Neuronal stem cell (in vitro differentiated cells): ENCODE measurements around the gene PILRB.
A peak's percentile ranks its signal among the peaks of the same experiment; 100 is the strongest.

Source experiments
- DNase-seq: peaks from one replicate; pipeline ENCODE4 v3.0.0-alpha.2; 2013; ENCODE audit warnings: low spot score
- H2AFZ ChIP-seq: one replicate; pipeline ENCODE4 v1.6.1; 2013; ENCODE audit warnings: mild to moderate bottlenecking, low read length, inconsistent platforms
- H2AK5ac ChIP-seq: 2 replicates; pipeline ENCODE4 v1.6.1; 2013; ENCODE audit warnings: low read depth, mild to moderate bottlenecking, inconsistent platforms, low read length, moderate library complexity, mixed read lengths
- H2BK120ac ChIP-seq: 2 replicates; pipeline ENCODE4 v1.6.1; 2013; ENCODE audit warnings: low read depth, mild to moderate bottlenecking, inconsistent platforms, low read length, moderate library complexity, mixed read lengths
- H2BK12ac ChIP-seq: one replicate; pipeline ENCODE4 v1.6.1; 2013; ENCODE audit warnings: low read length, inconsistent platforms
- H2BK15ac ChIP-seq: 2 replicates; pipeline ENCODE4 v1.6.1; 2013; ENCODE audit warnings: mild to moderate bottlenecking, low read length, inconsistent platforms, mixed read lengths
- H2BK5ac ChIP-seq: one replicate; pipeline ENCODE4 v1.6.1; 2013; ENCODE audit warnings: inconsistent platforms, mild to moderate bottlenecking, low read length, moderate library complexity
- H3K14ac ChIP-seq: one replicate; pipeline ENCODE4 v1.6.1; 2013; ENCODE audit warnings: low read length, inconsistent platforms
- H3K18ac ChIP-seq: 2 replicates; pipeline ENCODE4 v1.6.1; 2013; ENCODE audit warnings: low read length, inconsistent platforms
- H3K23ac ChIP-seq: 2 replicates; pipeline ENCODE4 v1.6.1; 2013; ENCODE audit warnings: low read depth, mild to moderate bottlenecking, mixed read lengths, low read length, inconsistent platforms; ENCODE audit not compliant: poor library complexity
- H3K27ac ChIP-seq: replicated peaks from 3 replicates; pipeline ENCODE4 v1.5.1; 2013; ENCODE audit warnings: low read length, inconsistent platforms
- H3K27me3 ChIP-seq, 3 experiments: 2 replicates each; pipeline ENCODE4 v1.6.1; 2013; ENCODE audit warnings: low read length in 3 of 3, mild to moderate bottlenecking in 2 of 3, inconsistent platforms in 1 of 3, low read depth in 1 of 3, mixed read lengths in 1 of 3, moderate library complexity in 1 of 3; ENCODE audit not compliant: control insufficient read depth in 3 of 3, insufficient read depth in 3 of 3
- H3K36me3 ChIP-seq, 2 donors: replicated peaks in 1 of 2; 2 replicates each; pipeline ENCODE4 v1.6.1; 2013; ENCODE audit warnings: low read length in 2 of 2; ENCODE audit not compliant: control insufficient read depth in 2 of 2, insufficient read depth in 2 of 2
- H3K4ac ChIP-seq: 2 replicates; pipeline ENCODE4 v1.6.1; 2013; ENCODE audit warnings: inconsistent platforms, mild to moderate bottlenecking, low read length, moderate library complexity
- H3K4me1 ChIP-seq, 2 donors: 1 replicate in 1 of 2; 2 replicates in 1 of 2; pipeline ENCODE4 v1.6.1; 2013; ENCODE audit warnings: low read length in 2 of 2, low read depth in 1 of 2; ENCODE audit not compliant: control insufficient read depth in 2 of 2, insufficient read depth in 1 of 2
- H3K4me2 ChIP-seq: one replicate; pipeline ENCODE4 v1.6.1; 2013; ENCODE audit warnings: mild to moderate bottlenecking, low read length, inconsistent platforms; ENCODE audit not compliant: insufficient read depth, poor library complexity, severe bottlenecking
- H3K4me3 ChIP-seq, 2 donors: 2 replicates each; pipeline ENCODE4 v1.5.1; 2013; ENCODE audit warnings: low read length in 2 of 2, mild to moderate bottlenecking in 2 of 2, inconsistent platforms in 1 of 2, moderate library complexity in 1 of 2
- H3K79me1 ChIP-seq: one replicate; pipeline ENCODE4 v1.6.1; 2013; ENCODE audit warnings: low read depth, mild to moderate bottlenecking, inconsistent platforms, low read length, moderate library complexity
- H3K9ac ChIP-seq: one replicate; pipeline ENCODE4 v1.6.1; 2013; ENCODE audit warnings: mild to moderate bottlenecking, low read depth, low read length, inconsistent platforms; ENCODE audit not compliant: poor library complexity
- H3K9me3 ChIP-seq, 2 donors: replicated peaks in 1 of 2; 2 replicates each; pipeline versions ENCODE3 to v1.6.1; 2013; ENCODE audit warnings: low read length in 2 of 2, mild to moderate bottlenecking in 2 of 2, inconsistent platforms in 1 of 2, low read depth in 1 of 2, mixed read lengths in 1 of 2, moderate library complexity in 1 of 2; ENCODE audit not compliant: control insufficient read depth in 2 of 2, insufficient read depth in 1 of 2
- H4K8ac ChIP-seq: one replicate; pipeline ENCODE4 v1.6.1; 2013; ENCODE audit warnings: low read depth, mild to moderate bottlenecking, inconsistent platforms, low read length, moderate library complexity
- H4K91ac ChIP-seq: one replicate; pipeline ENCODE4 v1.6.1; 2013; ENCODE audit warnings: low read length, low read depth, mild to moderate bottlenecking, inconsistent platforms; ENCODE audit not compliant: poor library complexity
- WGBS, 2 donors: extraction: QIAGEN DNeasy Blood & Tissue Kit; methylation state at CpG; one replicate each; pipeline ENCODE4 v1.1.7; 2013; ENCODE audit warnings: missing lambda C conversion rate in 2 of 2, mixed read lengths in 1 of 2; ENCODE audit not compliant: insufficient read length in 2 of 2, insufficient replicate concordance in 1 of 2; ENCODE audit errors: extremely low coverage in 2 of 2; 5-methylcytosine and 5-hydroxymethylcytosine counted together

PILRB gene

DNA sequence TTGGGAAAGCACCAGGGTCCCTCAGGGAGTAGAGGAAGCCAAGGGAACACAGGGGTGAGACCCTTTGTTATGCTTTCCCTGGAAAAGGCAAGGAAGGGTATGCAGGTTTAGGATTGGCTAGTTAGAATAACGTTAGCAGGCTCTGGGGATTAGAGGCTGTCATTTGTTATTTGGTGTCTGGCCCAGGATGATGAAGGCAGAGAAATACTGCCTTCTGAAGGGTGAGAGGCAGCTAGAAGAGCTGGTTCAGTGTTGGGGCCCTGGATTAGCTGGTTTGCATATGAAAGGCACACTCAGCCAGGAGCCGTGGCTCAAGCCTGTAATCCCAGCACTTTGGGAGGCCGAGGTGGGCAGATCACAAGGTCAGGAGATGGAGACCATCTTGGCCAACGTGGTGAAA is 12.4 kb downstream of the PILRB start:
- no peak overlapping the region for H4K8ac ChIP-seq
- no peak overlapping the region for H4K91ac ChIP-seq
- peaks cover 8 to 27% of the 10 kb centered on the region in 2 donors for H3K36me3 ChIP-seq
- H3K4ac ChIP-seq, result no peak overlapping the region
- no peak overlapping the region for H2BK15ac ChIP-seq
- peak overlapping the region; percentile 2 for H3K9ac ChIP-seq
- no peaks in the 10 kb centered on the region for H3K9me3 ChIP-seq
- no peak overlapping the region for H3K4me3 ChIP-seq
- H2AK5ac ChIP-seq, result no peak overlapping the region
- no peak overlapping the region for H3K14ac ChIP-seq
- no peaks in the 10 kb centered on the region for H3K79me1 ChIP-seq
- peak overlapping the region; percentile 62 for H3K18ac ChIP-seq
- H2BK12ac ChIP-seq, result no peak overlapping the region
- H3K4me1 ChIP-seq, result peaks cover 16 to 17% of the 10 kb centered on the region in 2 donors
- H3K27me3 ChIP-seq, result no peaks in the 10 kb centered on the region
- peak overlapping the region; percentile 4 for H2BK5ac ChIP-seq
- WGBS, 2 donors, result no CpG with 5 or more reads among the region's 4 CpGs
- DNase-seq, result peak; percentile 23
- H3K23ac ChIP-seq, result no peak overlapping the region
- H2AFZ ChIP-seq, result no peak overlapping the region
- no peak overlapping the region for H2BK120ac ChIP-seq
- peak overlapping the region; percentile 66 for H3K27ac ChIP-seq
- no peak overlapping the region for H3K4me2 ChIP-seq

DNA sequence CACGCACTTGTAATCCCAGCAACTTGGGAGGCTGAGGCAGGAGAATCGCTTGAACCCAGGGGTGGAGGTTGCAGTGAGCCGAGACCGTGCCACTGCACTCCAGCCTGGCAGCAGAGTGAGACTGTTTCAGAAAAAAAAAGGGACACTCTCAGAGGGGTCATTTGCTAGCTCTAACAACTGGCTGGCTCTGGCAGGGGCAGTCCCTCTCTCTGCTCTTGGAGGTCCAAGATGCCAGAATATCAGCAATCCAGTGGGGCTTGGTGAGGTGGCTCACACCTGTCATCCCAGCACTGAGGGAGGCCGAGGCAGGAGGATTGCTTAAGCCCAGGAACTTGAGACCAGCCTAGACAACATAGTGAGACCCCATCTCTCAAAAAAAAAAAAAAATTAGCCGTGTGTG is 12.8 kb downstream of the PILRB start:
- no peak overlapping the region for H2BK15ac ChIP-seq
- H3K79me1 ChIP-seq, result no peaks in the 10 kb centered on the region
- WGBS, 2 donors, result no CpG with 5 or more reads among the region's 6 CpGs
- H2BK5ac ChIP-seq, result no peak overlapping the region
- H3K23ac ChIP-seq, result no peak overlapping the region
- no peak overlapping the region for H4K91ac ChIP-seq
- H3K4ac ChIP-seq, result no peak overlapping the region
- no peak overlapping the region for H4K8ac ChIP-seq
- H3K14ac ChIP-seq, result no peak overlapping the region
- peak overlapping the region; percentile 6 for H2AK5ac ChIP-seq
- peaks cover 16 to 17% of the 10 kb centered on the region in 2 donors for H3K4me1 ChIP-seq
- DNase-seq, result no peak
- H3K36me3 ChIP-seq, result peaks cover 8 to 23% of the 10 kb centered on the region in 2 donors
- H3K27ac ChIP-seq, result peak overlapping the region; percentile 15
- H3K27me3 ChIP-seq, result no peaks in the 10 kb centered on the region
- no peak overlapping the region for H2BK120ac ChIP-seq
- H3K9me3 ChIP-seq, result no peaks in the 10 kb centered on the region
- no peak overlapping the region for H2BK12ac ChIP-seq
- no peak overlapping the region for H3K4me2 ChIP-seq
- H2AFZ ChIP-seq, result no peak overlapping the region
- no peak overlapping the region for H3K4me3 ChIP-seq
- H3K18ac ChIP-seq, result no peak overlapping the region
- no peak overlapping the region for H3K9ac ChIP-seq

DNA sequence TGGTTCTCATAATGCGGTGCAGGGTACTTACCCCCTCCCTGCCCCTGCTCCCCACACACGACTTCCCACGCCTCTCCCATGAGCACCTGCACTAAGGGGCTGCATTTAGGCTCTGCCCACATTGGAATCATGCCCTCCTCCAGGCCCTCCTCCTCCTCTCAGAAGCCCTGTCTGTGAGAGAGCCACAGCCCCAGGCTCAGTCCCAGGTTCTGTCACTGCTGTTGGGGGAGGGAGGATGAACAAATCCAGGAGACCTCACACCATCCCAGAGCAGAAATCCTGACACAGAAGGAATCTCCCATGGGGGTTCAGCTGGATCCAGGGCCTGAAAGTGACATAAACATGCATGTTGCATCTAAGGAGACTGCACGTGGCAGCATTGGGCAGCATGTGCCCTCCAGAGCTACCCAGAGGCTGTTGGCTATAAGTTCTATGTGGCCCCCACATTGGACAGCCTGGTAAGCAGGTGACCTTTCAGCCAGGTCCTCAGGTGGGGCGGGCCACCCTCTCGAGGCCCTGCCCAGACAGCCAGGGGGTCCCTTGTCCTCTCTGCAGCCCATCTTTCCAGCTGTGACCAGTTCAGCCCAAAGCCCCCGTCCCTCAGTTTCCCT is 13.7 kb downstream of the PILRB start:
- no peak overlapping the region for H3K18ac ChIP-seq
- no peaks in the 10 kb centered on the region for H3K27me3 ChIP-seq
- H3K36me3 ChIP-seq, result peaks cover 8 to 20% of the 10 kb centered on the region in 2 donors
- no peak overlapping the region for H4K8ac ChIP-seq
- no peaks in the 10 kb centered on the region for H3K9me3 ChIP-seq
- H3K9ac ChIP-seq, result peak overlapping the region; percentile 47
- H3K14ac ChIP-seq, result no peak overlapping the region
- H3K4me3 ChIP-seq, result no peak overlapping the region
- H3K4ac ChIP-seq, result no peak overlapping the region
- H2BK120ac ChIP-seq, result no peak overlapping the region
- no peak overlapping the region for H4K91ac ChIP-seq
- no peak overlapping the region for H3K4me2 ChIP-seq
- no peak overlapping the region for H2BK12ac ChIP-seq
- no peak for DNase-seq
- peaks cover 16 to 17% of the 10 kb centered on the region in 2 donors for H3K4me1 ChIP-seq
- no peak overlapping the region for H3K27ac ChIP-seq
- no peaks in the 10 kb centered on the region for H3K79me1 ChIP-seq
- WGBS, 2 donors, result no CpG with 5 or more reads among the region's 7 CpGs
- peak overlapping the region; percentile 41 for H2AK5ac ChIP-seq
- H2BK15ac ChIP-seq, result no peak overlapping the region
- peak overlapping the region; percentile 30 for H3K23ac ChIP-seq
- no peak overlapping the region for H2AFZ ChIP-seq
- H2BK5ac ChIP-seq, result peak overlapping the region; percentile 1

DNA sequence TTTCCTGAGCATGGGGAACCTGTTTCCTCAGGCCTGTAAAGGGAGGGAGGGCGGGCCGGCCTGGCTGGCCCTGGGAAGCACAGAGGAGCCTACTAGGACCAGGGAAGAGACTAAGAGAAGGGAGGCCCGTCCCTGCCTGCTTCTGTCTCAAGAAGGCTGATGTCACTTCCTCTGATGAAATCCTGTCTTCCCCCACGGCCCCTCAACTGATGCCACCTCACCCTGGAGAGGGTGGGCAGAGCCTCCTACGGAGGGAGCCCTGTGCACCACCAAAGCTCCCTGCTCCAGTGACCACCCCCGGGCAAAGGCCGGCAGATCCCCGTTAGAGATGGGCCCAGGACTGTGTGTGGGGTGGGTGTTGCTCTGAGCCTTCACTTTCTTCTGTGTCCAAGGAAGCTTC is 14.3 kb downstream of the PILRB start:
- Histone ChIP-seq H2BK15ac (no peak overlapping the region), H3K9me3 (no peaks in the 10 kb centered on the region), H4K8ac (no peak overlapping the region), H3K27me3 (no peaks in the 10 kb centered on the region), H3K23ac (no peak overlapping the region), H2AFZ (peak overlapping the region; percentile 78), H3K14ac (no peak overlapping the region), H3K4me1 (peaks cover 16 to 17% of the 10 kb centered on the region in 2 donors), H2BK5ac (peak overlapping the region; percentile 1), H3K9ac (no peak overlapping the region), H3K27ac (no peak overlapping the region), H2AK5ac (no peak overlapping the region), H3K18ac (no peak overlapping the region), H3K36me3 (peaks cover 8 to 14% of the 10 kb centered on the region in 2 donors), H2BK120ac (no peak overlapping the region), H3K79me1 (no peaks in the 10 kb centered on the region), H3K4ac (no peak overlapping the region), H3K4me2 (no peak overlapping the region), H3K4me3 (no peak overlapping the region), H2BK12ac (no peak overlapping the region), H4K91ac (no peak overlapping the region)
- no peak for DNase-seq
- WGBS, 2 donors, result no CpG with 5 or more reads among the region's 8 CpGs
